GM12872 (cell line): Measurements from ENCODE around the gene CBY2.

ENCODE experiments used
- TF ChIP-seq, protein P1 (sequence below): IDR thresholded peaks from 3 replicates; pipeline ENCODE4 v1.5.1; 2011; ENCODE audit warnings: low read depth, mild to moderate bottlenecking, low read length, moderate library complexity; ENCODE audit not compliant: insufficient read depth

CBY2 gene

DNA sequence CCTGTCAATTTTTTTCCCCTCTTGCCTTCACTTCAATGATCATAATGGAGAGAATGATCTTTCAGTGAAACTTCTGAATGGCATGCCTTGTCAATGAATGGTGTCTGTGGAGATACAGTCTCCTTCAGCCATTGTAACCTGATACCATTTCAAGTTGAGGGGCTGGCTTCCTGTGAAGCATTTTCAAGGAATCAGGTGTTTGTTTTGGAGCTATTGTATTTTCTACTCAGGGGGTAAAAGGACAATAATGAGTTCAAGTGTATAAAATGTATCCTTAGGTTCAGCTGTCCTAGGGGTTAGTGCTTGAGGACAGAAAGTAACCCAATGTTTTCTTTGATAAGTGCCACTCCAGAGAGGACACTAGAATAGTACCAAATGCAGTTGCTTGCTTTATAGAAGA is 23.8 kb upstream of the CBY2 start:
- TF ChIP-seq, protein P1, sequence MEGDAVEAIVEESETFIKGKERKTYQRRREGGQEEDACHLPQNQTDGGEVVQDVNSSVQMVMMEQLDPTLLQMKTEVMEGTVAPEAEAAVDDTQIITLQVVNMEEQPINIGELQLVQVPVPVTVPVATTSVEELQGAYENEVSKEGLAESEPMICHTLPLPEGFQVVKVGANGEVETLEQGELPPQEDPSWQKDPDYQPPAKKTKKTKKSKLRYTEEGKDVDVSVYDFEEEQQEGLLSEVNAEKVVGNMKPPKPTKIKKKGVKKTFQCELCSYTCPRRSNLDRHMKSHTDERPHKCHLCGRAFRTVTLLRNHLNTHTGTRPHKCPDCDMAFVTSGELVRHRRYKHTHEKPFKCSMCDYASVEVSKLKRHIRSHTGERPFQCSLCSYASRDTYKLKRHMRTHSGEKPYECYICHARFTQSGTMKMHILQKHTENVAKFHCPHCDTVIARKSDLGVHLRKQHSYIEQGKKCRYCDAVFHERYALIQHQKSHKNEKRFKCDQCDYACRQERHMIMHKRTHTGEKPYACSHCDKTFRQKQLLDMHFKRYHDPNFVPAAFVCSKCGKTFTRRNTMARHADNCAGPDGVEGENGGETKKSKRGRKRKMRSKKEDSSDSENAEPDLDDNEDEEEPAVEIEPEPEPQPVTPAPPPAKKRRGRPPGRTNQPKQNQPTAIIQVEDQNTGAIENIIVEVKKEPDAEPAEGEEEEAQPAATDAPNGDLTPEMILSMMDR = no peak

DNA sequence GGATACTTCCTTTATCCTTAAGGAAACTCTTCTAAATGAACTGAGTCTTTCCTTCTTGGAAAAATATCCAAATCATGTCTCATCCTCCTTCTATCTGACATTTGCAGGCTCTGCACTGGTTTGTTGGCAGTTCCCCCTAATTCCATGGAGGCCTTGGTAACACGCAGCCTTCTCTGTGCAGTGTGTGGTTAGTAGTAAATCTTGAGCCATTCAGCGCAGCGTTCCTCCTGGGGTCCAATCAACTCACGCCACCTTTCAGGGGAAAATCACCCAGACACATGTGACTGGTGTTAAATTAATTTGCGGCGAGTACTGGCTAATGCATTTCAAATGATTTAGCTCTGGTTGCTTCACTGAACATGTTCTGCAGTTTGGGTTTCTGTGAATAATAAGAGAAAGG is 21.0 kb upstream of the CBY2 start:
- TF ChIP-seq, protein P1 = no peak

DNA sequence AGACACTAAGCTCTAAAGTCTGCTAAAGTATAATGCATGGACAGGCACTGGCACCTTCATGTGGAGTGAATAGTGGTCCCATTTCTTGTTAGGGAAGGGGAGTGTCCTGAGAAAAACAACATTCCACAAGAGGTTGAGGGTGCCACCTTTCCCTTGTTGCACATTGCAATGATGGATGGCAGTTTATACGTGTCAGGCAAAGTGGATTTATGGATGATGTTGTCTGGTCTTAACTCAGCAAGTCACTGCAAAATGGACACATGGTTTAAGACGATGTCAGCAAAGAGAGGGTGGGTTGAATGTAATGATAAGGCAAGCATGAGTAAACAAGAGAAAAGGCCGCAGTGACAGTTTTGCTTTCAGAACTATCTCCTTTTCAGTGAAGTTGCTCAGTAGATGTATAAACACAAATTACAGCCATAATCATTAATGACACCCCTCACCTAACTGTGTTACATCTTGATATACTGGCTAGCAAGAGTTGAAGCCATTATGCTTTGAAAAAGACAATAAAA is 19.6 kb upstream of the CBY2 start:
- TF ChIP-seq, protein P1 = no peak

DNA sequence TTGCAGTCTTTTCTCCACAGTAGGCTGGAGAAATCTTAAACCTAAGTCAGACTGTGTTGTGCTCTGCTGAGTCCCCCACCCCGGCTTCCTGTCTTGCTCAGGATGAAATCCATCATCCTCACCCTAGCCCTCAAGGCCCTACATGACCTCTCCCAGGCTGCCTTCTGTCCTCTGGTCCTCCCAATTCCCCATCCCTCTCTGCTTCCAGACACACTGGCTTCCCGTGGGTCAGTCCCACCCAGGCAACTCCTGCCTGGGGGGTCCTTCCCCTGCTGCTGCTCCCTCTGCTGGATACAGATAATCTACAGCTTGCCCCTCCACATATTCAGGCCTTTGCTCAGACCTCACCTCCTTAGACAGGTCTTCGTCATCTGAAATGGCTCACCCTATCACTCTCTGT is 18.4 kb upstream of the CBY2 start:
- TF ChIP-seq, protein P1 = peak; percentile 38; the same call in 2 of the 3 replicates

DNA sequence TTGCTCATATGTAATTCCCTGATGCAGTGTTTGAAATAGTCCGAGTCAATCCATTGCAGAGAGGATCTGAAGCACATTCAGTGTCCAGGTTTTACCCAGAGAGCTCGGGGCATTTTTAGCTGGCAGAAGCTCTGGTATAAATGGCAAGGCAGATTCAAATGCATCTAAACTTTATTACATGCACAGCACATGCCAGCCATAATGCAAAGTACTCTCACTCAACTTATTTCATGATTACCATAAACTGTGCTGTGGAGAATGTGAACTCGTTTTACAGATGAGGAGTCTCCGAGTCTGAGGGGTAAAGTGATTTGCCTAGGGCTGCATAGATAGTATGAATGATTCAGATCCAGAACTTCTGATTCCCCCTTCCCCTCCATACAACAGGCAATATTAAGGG is 13.5 kb upstream of the CBY2 start:
- TF ChIP-seq, protein P1 = no peak

DNA sequence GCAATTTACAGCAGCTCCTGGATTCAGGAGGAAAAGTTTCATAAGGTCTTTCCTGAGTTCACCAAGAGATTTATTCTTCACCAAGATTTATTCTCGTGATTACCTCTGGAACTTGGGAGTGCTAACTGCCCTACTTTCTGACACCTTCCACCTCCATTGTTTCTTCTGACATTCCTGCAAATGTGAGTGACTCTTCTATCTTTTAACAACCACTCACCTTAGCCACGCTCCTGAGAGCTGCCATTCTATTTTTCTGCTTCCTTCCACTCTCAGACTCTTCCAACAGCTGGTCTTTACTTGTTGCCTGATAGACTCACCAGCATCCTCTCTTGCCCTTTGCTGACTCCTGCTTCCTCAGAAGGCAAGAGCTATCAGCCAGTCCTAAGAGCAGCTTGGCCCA is 11.5 kb upstream of the CBY2 start:
- TF ChIP-seq, protein P1 = no peak

DNA sequence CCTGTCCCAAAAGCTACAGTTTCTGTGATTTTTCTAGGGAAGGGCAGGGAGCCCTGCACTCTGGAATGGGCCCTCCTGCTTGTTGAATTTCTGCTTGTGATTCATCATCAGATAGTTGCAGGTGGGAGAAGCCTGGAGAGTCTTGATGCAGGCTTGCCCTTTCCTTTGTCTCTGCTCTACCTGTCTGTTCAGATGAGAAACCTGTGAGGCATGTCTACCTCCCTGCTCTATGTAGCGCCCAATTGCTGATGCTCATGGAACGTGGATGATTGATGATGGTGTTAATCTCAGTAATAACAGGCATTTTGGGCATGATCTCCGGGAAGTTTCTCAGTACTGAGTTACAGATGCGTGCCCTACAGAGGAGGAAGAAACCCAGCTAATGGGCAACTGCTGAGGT is 10.9 kb upstream of the CBY2 start:
- TF ChIP-seq, protein P1 = no peak
